ELR (cell line): ENCODE measurements around the gene PAX8.

ENCODE experiments used
- DNase-seq: peaks from one replicate; pipeline ENCODE4 v3.0.0-alpha.2; 2015; ENCODE audit warnings: low read depth

The PAX8 gene

DNA sequence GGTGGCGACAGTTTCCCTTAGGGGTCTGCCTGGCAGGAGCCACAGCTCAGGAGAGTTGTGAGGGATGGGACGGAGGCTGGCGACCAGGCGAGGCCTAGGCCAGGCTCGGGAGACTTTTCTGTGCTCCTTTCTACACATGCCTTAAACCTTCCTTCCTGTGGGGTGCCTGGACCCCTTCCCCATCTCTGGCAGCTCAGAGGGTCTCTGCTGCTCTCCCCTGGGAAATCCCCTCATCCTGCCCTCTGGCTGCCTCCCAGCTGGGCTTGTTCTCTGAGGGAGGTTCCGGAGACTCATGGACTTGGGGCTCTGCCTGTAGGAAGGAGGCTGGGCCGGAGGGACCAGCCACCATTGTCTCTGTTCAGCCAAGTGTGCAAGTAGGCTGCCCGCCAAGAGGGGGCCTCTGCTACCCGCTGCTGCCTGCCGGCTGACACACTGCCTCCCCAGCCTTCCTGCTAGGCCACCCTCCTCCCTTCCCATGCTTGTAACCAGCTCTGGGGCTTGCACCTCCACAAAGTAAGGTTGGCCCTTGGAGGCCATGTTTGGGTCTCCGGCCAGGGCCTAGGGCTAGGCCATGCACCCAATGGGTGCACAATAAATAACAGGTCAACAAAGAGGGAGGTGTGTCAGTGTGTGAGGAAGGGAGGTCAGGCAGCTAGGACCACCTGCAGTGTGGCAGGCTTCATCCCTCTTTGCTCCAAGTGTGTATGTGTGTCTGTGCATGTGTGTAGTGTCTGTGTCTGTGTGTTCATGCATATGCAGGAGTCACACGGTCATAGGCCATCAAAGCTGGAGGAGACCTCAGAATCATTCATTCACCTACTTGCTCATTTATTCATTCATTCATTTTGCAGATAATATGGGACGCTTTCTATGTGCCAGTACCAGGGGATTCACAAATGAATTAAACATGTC, 76.2 kb downstream of the PAX8 start:
- DNase-seq: no peak

GRCh38 chr2:113201496-113202304, 77.0 kb downstream of the PAX8 start:
- DNase-seq: no peak

GRCh38 chr2:113200736-113201490, 77.8 kb downstream of the PAX8 start:
- DNase-seq: no peak

- DNase-seq: peak; percentile 22
Measured at GRCh38 chr2:113200236-113200635, 78.5 kb downstream of the PAX8 start.

- peak; percentile 74 for DNase-seq
Measured at GRCh38 chr2:113198790-113199612, 79.7 kb downstream of the PAX8 start.

- DNase-seq: no peak
Measured at GRCh38 chr2:113198048-113198789, 80.5 kb downstream of the PAX8 start.

GRCh38 chr2:113197347-113198047, 81.2 kb downstream of the PAX8 start:
- DNase-seq: no peak

- DNase-seq: no peak
Measured at GRCh38 chr2:113196839-113197238, 81.9 kb downstream of the PAX8 start.

DNA sequence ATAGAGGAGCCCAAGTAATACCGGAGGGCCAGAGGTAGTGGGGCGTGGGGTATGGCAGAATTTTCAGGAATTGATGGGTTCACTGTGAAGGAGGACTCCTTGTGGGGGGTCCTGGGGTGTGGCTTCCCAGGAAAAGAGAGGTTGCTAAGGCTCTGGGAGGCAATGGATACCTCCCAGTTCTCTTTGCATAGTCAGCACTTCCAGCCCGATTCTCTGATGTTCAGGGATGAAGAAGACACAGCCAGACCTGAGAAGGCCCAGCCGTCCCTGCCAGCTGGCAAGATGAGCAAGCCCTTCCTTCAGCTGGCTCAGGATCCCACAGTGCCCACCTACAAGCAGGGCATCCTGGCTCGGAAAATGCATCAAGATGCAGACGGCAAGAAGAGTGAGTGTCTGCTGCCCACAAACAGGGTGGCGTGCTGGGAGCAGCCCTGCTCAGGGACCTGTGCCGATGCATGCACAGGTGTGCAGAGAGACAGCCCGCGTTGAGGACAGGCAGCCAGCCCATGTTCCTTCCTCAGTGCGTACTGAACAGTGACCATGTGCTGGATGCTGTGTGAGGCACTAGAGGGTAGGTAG, 82.7 kb downstream of the PAX8 start:
- no peak for DNase-seq

GRCh38 chr2:113192459-113193100, 86.1 kb downstream of the PAX8 start:
- DNase-seq: no peak

- DNase-seq: no peak
Measured at GRCh38 chr2:113190871-113191270, 87.8 kb downstream of the PAX8 start.

- no peak for DNase-seq
Measured at GRCh38 chr2:113187771-113188170, 91.0 kb downstream of the PAX8 start.

DNA sequence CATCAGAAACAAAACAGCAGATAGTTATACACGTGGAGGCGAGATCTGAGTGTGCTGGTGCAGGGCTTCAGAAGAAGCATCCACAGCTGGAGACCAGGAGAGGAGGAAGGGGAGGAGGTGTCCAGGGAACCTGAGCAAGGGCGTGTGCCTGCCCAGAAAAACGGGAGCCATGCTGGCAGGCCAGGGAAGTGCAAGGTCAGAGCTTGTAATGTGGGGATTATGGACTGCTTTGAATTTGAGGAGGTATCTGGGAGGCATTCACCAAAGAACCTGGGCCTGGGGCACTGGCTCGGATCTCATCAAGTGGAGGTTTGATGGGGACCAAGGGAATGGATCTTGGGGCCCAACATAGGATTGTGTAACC, 92.3 kb downstream of the PAX8 start:
- DNase-seq: no peak

GRCh38 chr2:113185664-113186432, 92.9 kb downstream of the PAX8 start:
- no peak for DNase-seq

GRCh38 chr2:113184531-113185230, 94.0 kb downstream of the PAX8 start:
- DNase-seq: no peak

DNA sequence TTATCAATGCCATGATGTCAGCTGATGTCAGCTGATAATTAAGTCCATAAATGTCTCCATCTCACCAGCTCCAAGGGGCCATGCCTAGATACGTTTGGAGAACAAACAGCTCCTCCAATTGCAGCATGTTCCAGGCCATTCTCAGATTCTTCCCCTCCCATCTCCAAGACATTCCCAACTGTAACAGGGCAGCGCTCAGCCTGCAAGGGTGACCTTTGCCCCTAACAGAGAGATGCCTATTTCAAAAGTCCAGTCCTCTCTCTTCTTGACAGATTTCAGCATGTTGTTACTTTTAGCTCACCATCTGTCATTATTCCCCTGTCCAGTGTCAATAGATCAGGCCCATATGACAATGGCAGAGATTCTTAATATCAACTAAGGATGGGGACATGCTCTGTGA, 95.0 kb downstream of the PAX8 start:
- DNase-seq: no peak

DNA sequence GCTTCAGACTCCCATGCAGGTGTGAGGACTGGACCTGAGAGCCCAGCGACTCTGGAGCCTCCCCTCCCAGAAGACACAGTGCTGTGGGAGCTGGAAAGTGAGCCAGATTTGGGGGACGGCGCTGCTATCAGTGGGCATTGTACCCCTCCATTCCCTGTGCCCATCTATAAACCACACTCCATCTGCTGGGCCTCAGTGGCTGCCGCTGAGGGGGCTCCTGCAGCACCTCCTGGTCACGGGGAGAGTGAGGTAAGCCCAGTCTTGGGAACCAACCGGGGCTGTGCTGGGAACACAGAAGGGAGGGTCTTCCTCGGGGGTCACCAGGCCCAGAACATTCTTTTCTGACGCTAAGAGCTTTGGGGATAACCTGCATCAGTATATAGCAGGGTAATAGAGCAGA, 95.5 kb downstream of the PAX8 start:
- DNase-seq: no peak
